IPS-20b (cell line): ENCODE data around the gene SDK1.

Source experiments
- H3K27ac ChIP-seq: one replicate; pipeline ENCODE4 v1.5.1; 2013; ENCODE audit warnings: low read length
- H3K27me3 ChIP-seq: 2 replicates; pipeline ENCODE4 v1.6.1; 2013; ENCODE audit warnings: mild to moderate bottlenecking, low read length, inconsistent platforms; ENCODE audit not compliant: insufficient read depth
- H3K36me3 ChIP-seq: 2 replicates; pipeline ENCODE4 v1.6.1; 2013; ENCODE audit warnings: low read depth, mild to moderate bottlenecking, inconsistent platforms, low read length, moderate library complexity; ENCODE audit not compliant: insufficient read depth
- H3K4me1 ChIP-seq: 2 replicates; pipeline ENCODE4 v1.6.1; 2013; ENCODE audit warnings: mild to moderate bottlenecking, control low read depth, inconsistent platforms, low read length, moderate library complexity; ENCODE audit not compliant: insufficient read depth
- H3K4me3 ChIP-seq: 2 replicates; pipeline ENCODE4 v1.5.1; 2013; ENCODE audit warnings: mild to moderate bottlenecking, low read length, inconsistent platforms
- H3K9ac ChIP-seq: 2 replicates; pipeline ENCODE4 v1.6.1; 2013; ENCODE audit warnings: low read depth, mild to moderate bottlenecking, inconsistent platforms, low read length, moderate library complexity
- H3K9me3 ChIP-seq: 2 replicates; pipeline ENCODE4 v1.6.1; 2013; ENCODE audit warnings: mild to moderate bottlenecking, low read depth, low read length, inconsistent platforms; ENCODE audit not compliant: insufficient read depth

Gene SDK1

DNA sequence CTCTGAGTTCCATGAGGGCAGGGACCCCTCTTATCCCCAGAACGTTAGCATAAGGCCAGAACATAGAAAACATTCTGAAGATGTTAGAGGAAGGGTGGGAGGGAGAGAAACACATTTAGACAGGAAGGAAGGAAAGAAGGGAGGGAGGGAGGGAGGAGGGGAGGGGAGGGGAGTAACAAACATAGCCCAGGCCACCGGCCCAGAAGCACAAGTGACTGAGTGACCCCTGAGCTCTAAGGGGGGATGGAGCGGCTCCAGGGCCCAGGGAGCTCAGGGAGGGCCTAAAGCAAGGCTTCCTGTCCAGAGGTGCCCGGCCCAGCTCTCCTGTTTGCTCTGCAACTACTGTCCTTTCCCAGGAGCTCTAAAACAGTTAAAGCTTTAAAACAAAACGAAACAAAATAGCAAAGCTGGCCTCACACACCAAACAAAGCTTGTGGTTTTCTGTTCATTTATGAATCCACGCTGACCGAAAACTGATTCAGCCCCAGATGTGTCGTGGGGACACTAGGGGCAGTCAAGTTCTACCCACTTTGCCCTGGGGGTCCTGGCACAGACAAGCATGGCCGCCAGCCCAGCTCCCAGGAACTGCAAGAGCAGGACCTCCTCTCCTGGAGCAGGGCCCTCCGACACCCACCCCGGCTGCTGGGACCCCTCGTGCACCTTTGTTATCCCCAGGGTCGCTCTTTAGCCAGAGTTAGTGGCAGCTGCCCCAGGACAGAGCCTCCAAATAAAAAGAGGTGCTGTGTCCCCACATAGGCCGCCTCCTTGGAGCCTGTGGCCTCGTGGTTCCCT, 884.9 kb downstream of the SDK1 start:
- Histone ChIP-seq H3K9me3 (no peaks in the 10 kb centered on the region), H3K36me3 (no peaks in the 10 kb centered on the region), H3K9ac (no peak overlapping the region), H3K27me3 (no peaks in the 10 kb centered on the region), H3K4me1 (no peaks in the 10 kb centered on the region), H3K27ac (no peak overlapping the region), H3K4me3 (no peak overlapping the region)

DNA sequence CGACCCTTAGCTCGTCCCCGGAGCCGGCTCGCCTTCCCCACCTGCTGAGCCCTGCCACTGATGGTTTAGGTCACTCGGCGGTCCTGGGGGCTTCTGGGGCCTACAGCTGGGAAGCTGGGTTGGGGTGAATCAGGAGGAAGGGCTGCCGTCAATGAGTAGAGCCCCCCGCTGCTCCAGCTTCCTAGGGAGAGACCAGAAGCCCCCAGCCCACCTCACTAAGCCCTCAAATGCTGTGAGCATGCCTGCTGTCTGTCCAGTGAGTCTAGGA, 885.4 kb downstream of the SDK1 start:
- no peaks in the 10 kb centered on the region for H3K9me3 ChIP-seq
- no peak overlapping the region for H3K9ac ChIP-seq
- H3K36me3 ChIP-seq, result no peaks in the 10 kb centered on the region
- no peaks in the 10 kb centered on the region for H3K27me3 ChIP-seq
- H3K4me3 ChIP-seq, result no peak overlapping the region
- no peak overlapping the region for H3K27ac ChIP-seq
- H3K4me1 ChIP-seq, result no peaks in the 10 kb centered on the region

DNA sequence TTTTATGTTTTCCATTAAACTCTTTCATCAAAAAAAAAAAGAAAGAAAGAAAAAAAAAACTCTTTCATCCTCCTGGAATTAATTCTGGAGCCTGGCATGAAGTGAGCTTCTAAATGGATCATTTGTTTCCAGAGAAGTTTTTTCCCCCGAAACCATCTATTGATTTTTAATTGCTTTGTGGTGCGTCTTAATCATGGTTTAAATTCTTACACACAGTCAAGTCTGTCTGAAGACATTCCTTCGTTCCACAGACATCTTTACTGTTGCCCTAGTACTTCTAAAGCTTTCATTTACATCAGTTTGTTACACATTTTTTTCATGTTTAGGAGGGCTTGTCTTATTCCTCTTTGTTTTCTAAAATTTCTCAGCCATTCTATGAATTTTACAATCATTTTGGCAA, 887.6 kb downstream of the SDK1 start:
- H3K27ac ChIP-seq, result no peak overlapping the region
- no peaks in the 10 kb centered on the region for H3K4me1 ChIP-seq
- H3K4me3 ChIP-seq, result no peak overlapping the region
- H3K9me3 ChIP-seq, result no peaks in the 10 kb centered on the region
- no peaks in the 10 kb centered on the region for H3K27me3 ChIP-seq
- no peak overlapping the region for H3K9ac ChIP-seq
- no peaks in the 10 kb centered on the region for H3K36me3 ChIP-seq

DNA sequence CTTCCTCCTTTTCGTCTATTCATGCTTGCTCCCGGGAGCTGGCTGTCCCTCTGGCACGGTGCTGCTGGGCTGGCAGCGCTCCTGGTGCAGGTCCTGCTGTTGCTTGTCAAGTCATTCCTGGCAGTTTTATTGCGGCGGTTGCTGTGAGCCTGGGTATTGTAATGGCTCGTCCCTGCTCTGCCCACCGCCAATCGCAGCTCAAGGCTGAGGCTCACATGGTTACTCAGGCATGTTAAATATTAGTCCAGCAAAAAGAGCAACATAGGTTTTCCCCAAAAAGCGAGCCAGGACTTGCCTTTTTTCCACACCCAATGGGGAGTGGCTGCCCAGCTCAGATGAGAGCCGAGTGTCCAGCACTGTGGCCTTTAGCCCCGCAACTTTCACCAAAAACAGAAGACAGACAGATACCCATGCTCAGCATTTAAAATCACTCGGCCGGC, 888.1 kb downstream of the SDK1 start:
- Histone ChIP-seq H3K36me3 (no peaks in the 10 kb centered on the region), H3K27me3 (no peaks in the 10 kb centered on the region), H3K4me1 (no peaks in the 10 kb centered on the region), H3K9ac (no peak overlapping the region), H3K9me3 (no peaks in the 10 kb centered on the region), H3K27ac (no peak overlapping the region), H3K4me3 (no peak overlapping the region)

DNA sequence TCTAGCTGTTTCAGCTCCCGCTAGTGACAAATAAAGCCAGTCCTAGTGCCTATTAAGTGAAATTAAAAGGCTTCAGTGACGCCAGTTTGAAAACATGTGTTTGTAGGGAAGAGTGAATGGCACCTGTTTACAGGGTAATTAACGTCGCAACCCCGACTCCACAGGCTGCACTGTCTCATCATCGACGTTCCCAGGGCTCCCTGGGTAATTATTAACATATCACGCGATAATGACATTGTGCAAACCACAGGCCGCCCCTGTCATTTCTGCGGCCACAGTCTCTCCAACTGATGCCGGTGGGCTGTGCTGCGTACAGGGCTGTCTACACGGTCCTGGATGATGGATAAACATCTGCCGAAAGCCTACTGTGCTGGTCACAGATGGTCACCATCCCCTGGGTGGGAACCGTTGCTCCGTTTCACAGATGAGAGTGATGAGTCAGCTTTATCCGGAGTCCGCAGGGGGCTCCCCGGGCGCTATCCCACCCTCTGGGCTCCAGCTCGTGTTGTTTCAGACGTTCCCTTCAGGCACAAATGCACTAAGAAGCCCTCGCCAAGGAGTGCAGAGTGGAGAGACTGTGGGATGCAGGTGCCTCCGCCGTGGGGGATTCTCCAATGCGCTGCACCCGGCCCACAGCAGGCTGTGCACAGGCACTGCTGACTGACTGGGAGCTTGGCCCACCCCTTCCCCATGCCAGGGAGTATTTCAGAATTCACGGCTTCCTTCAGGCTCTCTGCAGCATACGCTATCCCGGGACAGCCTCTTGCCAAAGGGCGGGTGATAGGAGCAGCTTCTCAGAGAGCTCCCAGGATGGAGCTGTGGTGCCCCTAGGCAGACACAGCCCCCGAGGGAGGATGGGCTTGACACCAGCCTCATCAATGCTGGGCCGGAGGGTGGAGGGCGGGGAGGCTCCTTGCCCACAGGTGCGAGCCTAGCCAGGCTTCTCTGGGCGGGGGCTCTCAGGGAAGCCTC, 889.2 kb downstream of the SDK1 start:
- H3K9me3 ChIP-seq, result no peaks in the 10 kb centered on the region

DNA sequence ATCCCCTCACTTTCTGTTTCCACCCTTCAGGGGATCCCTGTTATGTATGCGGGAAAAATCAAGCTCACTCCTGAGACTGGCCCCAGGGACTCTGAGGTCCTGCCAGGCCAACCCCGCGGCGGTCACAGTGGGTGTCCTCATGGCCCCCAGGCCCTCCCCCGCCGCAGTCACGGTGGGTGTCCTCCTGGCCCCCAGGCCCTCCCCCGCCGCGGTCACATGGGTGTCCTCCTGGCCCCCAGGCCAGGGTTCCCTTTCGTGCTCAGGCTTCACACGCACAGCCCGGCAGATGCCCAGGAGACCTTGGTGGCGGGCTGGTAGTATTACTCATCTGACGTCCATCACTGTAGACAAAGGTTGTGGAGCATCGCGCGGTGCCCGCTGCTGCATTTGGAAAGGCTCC, 890.0 kb downstream of the SDK1 start:
- no peaks in the 10 kb centered on the region for H3K36me3 ChIP-seq
- no peak overlapping the region for H3K27ac ChIP-seq
- H3K9ac ChIP-seq, result no peak overlapping the region
- no peaks in the 10 kb centered on the region for H3K27me3 ChIP-seq
- H3K9me3 ChIP-seq, result no peaks in the 10 kb centered on the region
- H3K4me3 ChIP-seq, result no peak overlapping the region
- H3K4me1 ChIP-seq, result no peaks in the 10 kb centered on the region

More for the DNA sequence above, 889.2 kb downstream of the SDK1 start:
- Histone ChIP-seq H3K27ac (no peak overlapping the region), H3K4me1 (no peaks in the 10 kb centered on the region), H3K27me3 (no peaks in the 10 kb centered on the region), H3K4me3 (no peak overlapping the region), H3K36me3 (no peaks in the 10 kb centered on the region), H3K9ac (no peak overlapping the region)

DNA sequence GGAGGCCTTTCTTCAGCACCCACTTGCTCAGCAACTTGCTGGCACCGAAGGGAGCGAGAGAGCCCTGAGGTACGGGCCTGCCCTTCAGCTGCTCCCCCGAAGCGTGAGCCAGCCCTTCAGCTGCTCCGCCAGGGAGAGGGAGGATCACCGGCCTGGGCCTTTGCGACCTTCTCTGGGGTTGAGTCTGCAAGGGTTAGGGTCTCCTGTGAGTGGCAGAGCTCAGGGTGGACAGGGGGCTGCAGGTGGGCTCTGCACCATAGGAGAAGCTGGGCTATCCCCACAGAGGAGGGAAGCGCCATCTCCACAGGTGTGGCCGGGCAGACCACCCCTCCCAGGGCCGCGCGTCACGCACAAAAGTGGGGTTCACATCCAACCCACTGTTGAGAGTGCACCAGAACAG, 890.5 kb downstream of the SDK1 start:
- Histone ChIP-seq H3K27ac (no peak overlapping the region), H3K36me3 (no peaks in the 10 kb centered on the region), H3K4me3 (no peak overlapping the region), H3K27me3 (no peaks in the 10 kb centered on the region), H3K9me3 (no peaks in the 10 kb centered on the region), H3K9ac (no peak overlapping the region), H3K4me1 (no peaks in the 10 kb centered on the region)

GRCh38 chr7:4195660-4196059, 894.6 kb downstream of the SDK1 start:
- Histone ChIP-seq H3K27me3 (no peaks in the 10 kb centered on the region), H3K9me3 (no peaks in the 10 kb centered on the region), H3K27ac (no peak overlapping the region), H3K36me3 (no peaks in the 10 kb centered on the region), H3K4me1 (no peaks in the 10 kb centered on the region), H3K9ac (no peak overlapping the region), H3K4me3 (no peak overlapping the region)

- no peak overlapping the region for H3K4me3 ChIP-seq
- no peaks in the 10 kb centered on the region for H3K4me1 ChIP-seq
- H3K9ac ChIP-seq, result no peak overlapping the region
- no peaks in the 10 kb centered on the region for H3K36me3 ChIP-seq
- no peak overlapping the region for H3K27ac ChIP-seq
- no peaks in the 10 kb centered on the region for H3K27me3 ChIP-seq
- no peaks in the 10 kb centered on the region for H3K9me3 ChIP-seq
Observed at GRCh38 chr7:4196121-4196819, 895.2 kb downstream of the SDK1 start.

GRCh38 chr7:4198301-4198700, 897.2 kb downstream of the SDK1 start:
- Histone ChIP-seq H3K9ac (no peak overlapping the region), H3K27ac (no peak overlapping the region), H3K36me3 (no peaks in the 10 kb centered on the region), H3K27me3 (no peaks in the 10 kb centered on the region), H3K4me1 (no peaks in the 10 kb centered on the region), H3K9me3 (no peaks in the 10 kb centered on the region), H3K4me3 (no peak overlapping the region)

DNA sequence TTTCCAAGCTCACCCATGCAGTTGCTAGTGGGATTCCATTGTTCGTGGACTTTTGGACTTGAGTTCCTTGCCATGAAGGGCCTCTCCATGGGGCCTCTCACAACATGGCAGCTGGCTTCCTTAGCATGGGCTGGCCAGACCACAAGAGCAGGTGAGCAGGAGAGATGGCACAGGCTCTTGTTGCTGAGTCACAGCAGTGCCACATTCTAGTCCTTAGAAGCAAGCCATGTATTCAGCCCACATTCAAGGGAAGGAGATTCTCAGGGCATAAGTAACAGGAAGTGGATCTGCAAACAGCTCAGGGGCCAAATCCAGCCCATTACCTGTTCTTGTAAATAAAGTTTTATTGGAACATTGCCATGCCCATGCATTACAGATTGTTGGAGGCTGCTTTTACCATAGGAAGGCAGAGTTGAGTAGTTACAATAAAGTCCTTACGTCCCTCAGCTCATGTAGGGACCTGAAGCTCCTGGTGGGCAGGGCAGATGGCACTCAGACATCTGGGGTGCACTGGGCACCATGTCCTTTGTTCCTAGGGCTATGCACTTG, 899.6 kb downstream of the SDK1 start:
- no peaks in the 10 kb centered on the region for H3K36me3 ChIP-seq
- H3K9me3 ChIP-seq, result no peaks in the 10 kb centered on the region
- no peaks in the 10 kb centered on the region for H3K27me3 ChIP-seq
- no peak overlapping the region for H3K27ac ChIP-seq
- no peak overlapping the region for H3K9ac ChIP-seq
- no peak overlapping the region for H3K4me3 ChIP-seq
- no peaks in the 10 kb centered on the region for H3K4me1 ChIP-seq
